NCI-H187 (cell line): ENCODE data around the gene GRM7.
A peak's percentile ranks its signal among the peaks of the same experiment; 100 is the strongest.

ENCODE experiments used
- DNase-seq, 2 experiments: peaks; one replicate each; lab custom pipeline; 2025; lab: John Stamatoyannopoulos, UW

The GRM7 gene

DNA sequence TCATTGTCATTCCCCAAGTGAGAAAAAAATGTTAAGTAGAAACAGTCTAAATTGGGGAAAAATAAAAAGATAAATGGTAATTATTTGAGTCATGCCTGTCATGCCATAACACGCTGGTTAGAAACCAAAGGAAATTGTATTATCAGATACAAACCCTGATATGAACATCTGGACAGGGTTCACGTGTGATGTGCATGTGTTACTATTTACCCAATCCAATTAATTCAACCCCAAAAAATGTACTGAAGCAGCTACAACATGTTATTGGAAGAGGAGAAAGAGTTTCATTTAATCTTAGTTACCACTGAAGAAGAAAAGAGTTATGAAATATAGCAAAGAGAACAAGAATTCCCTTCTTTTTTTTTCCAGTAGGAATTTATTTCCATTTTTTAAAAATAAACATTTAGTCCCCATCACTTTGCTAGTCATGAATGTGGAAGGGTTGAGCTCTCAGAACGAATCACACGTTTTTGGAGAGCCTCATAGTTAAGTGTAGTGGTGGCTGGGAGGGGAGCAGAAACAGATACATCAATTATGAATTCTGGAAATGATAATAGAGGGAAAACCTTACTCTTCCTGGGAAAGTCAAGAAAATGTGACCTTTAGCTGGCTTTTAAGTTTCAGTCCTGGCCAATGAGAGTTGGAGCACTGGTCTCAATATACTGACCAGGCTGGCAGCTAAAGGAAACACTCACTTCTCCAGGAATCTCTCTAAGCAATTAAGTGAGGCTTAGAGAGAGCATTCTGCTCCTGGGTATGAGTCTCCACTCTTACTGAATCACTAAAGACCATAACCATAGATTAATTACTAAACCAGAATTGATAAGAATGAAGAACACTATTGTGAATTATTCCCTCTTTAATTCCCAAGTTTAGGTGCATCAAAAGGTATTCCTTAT lies 796.5 kb downstream of the GRM7 start:
- DNase-seq: no peak

DNA sequence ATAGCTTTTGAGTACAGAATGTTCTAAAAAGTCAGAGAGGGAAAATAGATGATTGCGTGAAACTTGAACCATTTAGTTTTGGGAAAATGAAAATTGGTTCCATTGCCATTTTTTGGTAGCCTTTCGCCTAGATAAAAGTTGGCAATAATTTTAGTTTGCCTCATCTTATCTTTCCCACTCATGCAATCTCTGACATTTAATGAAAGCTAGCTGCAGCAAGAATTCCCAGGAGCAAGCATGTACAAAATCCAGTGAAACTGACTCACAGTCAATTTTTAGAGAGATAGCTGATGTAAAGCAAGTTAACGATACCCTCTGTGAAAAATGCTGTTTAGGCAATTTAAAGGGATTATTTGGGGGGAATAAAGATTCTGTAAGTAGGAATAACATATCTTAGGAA lies 797.4 kb downstream of the GRM7 start:
- no peak for DNase-seq

DNA sequence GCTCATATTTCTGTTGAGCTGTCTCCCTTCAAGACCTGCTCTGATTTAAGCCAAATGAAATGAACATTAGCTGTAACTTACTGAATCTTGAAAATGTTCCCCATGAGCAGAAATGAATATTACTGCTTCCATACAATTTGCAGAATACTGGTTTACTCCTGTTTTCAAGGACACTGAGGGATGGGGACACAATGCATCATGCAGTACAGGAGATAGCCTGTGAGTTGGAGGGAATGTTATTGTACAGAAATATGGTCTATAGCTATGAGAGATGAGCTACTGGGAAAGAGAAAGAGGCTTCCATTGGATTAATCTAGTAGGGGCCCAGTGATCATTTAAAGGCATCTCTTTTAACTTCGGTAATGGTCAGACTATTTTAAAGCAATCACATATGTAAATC lies 798.2 kb downstream of the GRM7 start:
- DNase-seq: no peak

DNA sequence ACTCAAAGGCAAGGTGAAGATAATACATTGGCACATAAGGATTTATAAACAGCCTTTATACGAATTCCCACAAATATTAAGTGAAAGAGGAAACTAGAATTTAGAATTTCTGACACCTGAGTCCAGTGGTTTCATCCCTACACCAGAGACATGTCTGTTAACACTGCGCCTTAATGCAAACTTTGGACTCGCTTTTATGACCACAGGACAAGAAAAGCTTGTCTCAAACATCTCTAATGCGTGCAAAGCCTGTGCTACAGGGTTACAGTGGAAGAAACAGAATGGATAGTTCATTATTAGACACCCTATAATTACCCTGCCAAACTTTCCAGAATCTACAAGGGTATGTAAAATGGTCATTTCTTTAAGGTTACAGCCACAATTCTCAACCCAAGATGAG lies 802.9 kb downstream of the GRM7 start:
- no peak for DNase-seq

DNA sequence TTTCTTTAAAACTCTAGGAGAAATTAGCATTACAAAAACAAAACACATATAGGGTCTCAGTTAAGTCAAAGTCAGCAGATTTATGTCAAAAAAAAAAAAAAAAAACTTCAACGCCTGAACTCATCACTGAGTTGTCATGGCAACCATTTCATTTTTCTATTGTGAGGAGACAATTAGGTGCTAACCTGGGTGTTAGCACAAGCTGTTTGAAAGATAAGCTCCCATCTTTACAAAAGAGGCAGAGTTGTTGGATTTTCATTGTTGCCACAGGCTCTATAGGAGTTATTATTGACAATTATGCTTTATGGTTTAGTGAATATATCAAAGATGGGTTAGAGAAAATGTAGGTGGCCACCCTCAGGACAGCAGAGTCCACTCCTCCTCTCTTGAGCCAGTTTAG lies 806.9 kb downstream of the GRM7 start:
- no peak for DNase-seq

DNA sequence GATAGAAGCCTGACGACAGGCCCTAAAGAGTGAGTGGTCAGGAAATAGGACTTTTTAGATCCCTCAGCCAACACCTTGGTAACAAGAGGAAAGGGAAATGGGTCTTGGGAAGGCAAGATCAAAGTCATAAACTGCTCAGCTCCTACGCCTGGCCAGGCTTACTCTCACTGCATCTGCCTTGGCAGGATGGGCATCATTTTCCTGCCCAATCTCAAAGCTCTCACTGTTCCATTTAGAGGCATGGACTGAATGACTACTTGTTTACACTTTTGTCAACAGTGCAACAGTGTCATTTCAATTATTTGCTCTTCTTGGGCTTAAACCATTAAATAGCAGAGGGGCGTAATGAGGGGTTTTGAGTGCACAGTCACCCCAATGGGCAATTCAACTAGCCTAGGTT lies 808.7 kb downstream of the GRM7 start:
- DNase-seq: no peak

DNA sequence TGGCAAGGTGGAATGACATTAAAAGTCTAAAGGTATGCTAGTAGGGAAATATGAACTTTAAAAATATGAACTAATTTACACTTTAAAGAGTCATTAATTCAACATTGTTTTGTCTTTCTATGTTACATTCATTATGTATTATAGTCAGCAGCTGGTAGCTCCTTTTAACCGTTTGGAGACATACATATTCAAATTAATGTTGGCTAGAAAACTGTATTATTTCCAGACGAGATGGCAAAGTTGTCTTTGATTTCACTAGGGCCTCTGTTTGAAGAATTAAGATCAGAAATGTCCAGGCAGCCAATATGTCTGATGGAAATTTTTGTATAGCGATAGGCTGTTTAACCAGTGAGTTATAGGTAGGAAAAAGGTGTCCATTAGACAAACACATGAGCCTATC lies 817.6 kb downstream of the GRM7 start:
- no peak for DNase-seq

DNA sequence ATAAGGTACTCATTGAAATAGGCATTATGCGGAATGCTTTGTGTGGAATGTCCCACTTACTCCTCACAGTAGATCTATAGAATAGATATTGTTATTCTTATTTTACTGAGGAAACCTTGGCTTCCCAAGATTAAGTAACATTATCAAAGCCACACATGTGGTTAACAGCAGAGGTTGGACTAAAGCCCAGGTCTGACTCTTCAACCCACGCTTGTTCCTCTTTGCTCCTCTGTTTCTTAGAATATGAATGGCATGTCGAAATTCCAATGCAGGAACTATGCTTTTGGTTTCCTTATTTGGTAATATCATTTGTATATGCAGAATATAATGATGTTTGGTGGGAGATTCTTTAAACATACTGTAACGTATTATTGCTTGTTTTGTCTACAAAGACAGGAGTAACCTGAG lies 821.9 kb downstream of the GRM7 start:
- no peak for DNase-seq

DNA sequence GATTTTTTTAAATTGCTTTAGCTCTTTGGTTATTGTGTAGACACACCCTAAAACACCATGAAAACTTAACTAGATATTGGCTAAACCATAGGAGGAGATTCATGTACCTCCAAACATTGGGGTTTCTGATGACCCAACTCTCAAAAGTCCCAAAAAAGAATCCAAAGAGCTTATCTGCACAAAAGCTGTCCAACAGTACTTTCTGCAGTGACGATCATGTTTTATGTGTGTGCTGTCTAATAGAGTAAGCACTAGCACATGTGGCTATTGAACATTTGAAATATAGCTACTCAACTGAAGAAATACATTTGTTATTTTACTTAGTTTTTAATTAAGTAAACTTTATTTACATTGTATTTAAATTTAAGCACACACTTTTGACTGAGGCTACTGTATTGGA lies 822.5 kb downstream of the GRM7 start:
- no peak for DNase-seq

DNA sequence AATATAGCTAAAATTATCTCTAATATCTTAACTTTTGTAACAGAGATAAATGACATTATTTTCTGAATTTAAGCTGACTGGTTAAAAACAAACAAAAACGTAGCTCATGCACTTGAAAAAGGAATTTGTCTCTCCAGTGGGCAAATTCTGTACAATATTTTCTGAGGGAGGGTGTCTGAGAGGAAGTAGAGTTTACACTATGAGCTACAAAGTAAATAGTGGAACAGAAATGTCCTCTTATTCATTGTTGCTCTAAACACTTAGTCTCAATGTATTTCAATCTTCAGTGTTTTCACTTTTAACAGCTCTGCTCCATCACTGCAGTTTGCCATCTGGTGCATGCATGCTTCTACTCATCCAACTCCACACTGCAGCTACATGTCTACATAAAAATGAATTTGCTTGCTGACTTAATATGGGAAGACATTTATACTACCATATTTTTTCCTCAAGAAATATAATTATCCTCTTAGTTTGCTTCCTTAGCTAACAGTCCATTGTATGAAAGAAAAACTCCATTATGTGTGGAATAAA lies 823.3 kb downstream of the GRM7 start:
- no peak for DNase-seq

DNA sequence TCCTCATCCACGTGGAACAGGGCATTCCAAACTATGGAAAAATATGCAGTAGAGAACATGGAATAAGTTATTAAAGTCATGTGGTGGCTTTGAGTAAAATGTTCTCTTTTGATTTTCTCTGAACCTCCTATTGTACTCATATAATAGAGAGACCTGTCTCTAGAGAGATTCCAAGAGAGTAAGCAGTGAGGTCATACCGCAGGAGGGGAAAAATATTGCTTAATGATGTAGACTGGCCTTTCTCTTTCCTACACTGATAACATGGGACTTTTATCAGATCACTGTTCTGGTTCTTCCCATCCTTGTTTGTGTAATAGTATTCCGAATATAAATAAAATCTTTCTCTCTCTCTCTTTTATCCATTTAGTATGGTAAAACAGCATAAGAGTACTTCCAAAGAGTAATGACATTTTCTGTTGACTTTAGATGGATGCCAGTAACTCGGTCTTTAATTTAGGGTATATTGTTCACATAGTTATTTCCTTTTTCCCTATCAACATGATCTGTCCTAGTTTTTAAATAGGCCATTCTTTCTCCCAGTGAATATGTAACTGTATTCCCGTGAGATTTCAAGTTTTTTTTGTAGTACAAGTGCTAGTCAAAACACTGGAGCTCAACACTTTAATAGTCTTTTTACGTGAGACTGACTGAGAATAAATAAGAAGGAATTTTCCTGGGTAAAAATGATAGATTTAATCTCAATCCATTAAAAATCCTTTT lies 826.7 kb downstream of the GRM7 start:
- no peak for DNase-seq

DNA sequence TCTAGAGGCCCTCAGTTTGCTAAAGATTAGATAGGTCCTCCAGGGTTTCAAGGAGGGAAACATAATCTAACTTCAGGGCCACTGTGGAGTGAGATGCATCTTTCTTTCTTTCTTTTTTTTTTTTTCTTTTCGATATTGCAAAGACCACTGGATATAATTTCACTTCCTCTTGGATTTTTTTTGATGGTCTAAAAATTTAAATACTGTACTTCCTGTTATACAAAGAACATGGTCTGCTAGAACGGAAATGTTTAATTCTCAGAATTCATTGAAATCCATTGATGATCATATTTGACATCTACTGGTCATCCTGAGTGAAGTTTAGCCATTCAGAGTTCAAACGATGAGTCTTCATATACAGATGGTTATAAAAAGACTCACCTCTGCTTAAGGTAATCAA lies 832.0 kb downstream of the GRM7 start:
- no peak for DNase-seq

DNA sequence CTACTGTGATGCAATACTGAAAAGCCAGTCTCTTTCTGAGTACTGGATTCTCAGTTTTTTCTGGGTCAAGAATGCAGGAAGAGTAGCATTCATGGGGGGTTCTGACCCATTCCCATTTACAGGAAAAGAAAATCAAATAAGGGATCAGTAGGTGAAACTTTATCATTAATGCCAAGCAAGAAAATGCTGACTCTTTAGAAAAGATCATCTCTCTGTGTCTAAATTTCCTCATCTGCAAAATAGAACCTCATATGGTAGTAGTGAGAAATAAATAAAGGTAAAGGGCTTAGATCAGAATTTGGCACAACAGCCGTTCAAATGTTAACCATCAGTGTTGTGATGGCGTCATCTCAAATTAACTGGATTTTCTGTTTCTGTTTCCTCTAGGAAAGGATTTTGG lies 833.1 kb downstream of the GRM7 start:
- DNase-seq: no peak

DNA sequence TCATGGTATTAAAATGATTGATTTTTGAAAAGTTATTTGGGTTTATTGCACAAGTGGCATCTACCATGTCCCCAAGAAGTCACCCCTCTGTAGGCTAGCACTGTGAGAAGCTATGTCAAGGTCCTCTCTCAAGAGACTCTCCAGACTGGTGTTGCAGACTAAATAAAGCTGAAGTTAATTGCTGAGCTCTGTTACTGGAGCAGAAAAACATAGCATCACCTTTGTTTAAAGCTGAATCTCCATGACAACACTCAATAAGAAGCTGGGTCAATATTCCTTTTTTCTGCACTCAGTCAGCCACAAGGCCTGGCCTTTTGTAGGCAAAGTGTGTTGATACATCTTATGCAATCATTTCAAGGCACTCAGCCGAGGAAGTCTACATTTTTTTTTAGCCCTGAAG lies 834.1 kb downstream of the GRM7 start:
- DNase-seq: no peak

DNA sequence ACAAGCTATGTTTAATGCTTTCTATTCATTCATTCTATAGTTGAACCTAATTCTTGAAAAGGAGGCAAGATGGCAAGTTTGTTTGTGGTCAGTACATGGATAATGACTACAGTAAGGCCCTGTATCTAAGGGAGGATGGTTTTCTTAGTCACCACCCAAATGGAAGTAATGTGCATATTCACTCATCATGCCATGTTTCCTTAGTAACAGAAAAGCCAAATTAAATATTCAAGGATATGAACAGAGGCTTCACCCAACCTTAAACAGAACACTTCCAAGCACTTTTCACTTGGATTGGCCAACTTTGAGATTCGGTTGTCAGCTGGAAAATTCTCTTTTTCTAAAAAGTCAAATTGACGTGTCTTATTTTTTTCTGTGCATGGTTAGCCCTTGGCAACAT lies 835.4 kb downstream of the GRM7 start:
- DNase-seq: no peak

DNA sequence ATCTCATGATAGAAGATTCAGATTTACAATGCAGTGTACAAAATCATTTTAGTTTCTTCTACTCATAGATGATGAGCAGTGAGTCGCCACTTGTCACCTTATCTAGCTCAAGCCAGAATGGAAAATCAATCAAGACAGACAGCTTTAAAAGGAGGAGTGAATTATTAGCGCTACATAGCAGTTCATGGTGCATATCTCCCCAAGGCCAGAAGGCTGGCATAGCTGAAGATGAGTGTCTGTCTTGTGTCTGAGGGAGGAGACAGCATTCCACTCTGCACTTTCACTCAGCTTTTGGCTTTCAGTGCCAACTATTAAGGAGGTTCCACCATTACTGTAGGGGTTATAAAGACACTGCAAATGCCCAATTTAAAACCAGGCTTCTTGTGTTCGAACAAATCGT lies 836.6 kb downstream of the GRM7 start:
- no peak for DNase-seq

DNA sequence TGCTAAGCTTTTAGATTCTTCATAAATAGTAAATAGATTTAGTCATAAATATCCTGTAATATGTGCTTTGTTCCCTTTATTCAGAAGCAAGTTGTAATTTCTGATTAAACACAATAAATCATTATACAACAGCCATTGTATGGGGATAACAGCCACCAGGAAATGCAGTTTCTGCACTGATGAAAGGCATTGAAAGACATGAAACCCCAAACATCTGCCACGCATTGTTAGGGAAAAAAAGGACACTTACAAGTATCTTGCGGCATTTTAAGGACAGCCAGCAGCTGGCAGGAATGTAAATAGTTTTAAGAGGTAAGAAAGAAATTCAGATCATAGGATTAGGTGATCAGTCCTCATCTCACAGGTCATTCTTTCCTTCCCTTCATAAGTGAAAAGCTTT lies 839.6 kb downstream of the GRM7 start:
- DNase-seq: no peak

DNA sequence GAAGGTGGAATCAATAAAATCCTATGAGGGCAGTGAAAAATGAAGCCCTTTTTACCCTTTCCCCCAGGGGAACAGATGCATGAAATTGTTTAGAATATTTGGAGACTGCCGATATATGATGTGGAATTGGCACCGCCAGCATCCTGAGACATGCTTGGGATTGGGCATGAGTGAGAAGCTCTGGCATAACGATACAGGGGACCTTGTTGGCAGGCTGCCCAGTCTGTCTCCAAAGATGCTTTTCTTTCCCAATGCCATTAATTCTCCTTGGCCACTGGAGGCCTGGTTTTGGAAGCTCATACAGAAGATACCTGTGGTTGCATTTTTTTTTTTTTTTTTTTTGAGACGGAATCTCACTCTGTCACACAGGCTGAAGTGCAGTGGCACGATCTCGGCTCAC lies 840.1 kb downstream of the GRM7 start:
- peak; percentile 11 to 41 for DNase-seq

DNA sequence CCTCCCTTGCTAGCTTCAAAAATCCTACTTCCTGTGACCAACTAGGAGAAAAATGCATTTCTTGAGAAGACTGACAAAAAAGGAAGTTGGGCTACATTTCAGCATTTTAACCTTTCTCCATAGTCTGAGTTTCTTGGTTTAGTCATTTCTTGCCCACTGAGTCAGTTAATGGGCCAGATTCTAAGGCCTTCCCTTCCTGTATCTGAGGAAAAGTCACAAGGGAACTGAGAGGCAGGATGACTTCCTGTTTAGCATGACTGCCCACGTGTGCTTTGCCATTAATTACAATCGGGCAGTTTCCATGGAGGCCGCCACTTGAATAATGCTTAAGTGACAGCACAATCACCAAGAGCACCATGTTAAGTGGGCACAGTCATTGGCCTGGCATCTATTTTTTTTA lies 846.3 kb downstream of the GRM7 start:
- DNase-seq: no peak

DNA sequence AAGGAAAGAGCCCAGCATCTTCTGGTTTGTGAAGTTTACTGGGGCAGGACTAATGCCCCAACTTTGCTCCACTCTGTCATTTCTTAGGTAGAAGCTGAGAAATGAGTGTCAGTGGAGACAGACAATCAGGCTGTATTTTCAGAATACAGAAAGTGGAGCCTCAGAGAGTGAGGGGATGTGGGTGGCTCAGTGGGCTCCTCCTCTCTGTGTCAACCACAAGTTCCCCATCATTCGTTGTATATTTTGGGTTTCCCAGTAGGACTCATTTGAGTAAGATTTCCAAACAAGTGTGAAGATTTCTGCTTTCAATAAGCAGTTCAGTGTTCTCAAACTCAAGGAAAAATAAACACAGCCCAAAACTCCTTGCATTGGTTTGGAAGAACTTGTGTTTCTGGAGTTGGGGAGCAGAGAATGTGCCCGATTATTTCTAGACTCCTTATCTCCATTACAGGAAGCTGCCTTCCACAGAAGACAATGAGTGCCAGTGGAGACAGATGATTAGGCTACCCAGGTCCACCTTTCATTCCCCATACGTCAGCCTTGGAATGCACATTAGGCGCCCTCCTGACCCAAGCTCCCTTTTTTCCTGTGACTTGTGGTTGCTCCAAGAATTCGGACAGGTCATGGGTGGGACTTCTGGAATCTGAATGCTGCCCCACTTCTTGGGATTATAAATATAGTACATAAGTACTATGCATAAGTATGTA lies 848.6 kb downstream of the GRM7 start:
- no peak for DNase-seq

DNA sequence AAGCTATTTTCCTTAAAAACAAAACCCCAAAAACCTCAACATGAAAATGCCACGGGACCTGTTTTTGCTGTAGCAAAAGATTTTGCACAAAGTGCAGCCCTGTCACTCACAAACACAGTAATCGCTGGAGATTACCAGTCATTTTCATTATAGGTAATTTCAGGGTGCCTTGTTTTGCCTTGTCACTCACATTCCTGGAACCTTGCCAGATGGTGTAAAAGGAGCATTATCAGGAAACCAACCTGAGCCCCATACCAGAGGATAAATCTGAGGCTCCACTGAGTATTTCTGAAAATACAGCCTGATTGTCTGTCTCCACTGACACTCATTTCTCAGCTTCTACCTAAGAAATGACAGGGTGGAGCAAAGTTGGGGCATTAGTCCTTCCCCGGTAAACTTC lies 849.4 kb downstream of the GRM7 start:
- DNase-seq: no peak

DNA sequence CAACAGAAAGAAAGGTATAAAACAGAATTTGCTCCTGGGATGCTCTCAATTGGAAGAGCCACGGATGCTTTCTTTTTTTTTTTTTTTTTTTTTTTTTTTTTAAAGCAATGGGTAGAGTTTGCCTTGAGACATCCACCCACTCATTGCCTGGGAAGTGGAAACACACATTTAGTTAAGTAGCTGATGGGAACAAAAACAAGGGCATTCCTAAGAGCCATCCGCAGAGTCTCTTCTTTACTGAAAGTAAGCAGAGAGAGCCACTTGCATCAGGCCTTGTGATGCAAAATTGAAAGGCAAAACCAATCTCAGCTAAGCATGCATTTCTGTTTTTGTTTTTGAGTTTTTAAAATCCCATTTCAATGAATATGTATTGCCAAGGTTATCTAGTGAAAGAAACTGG lies 852.8 kb downstream of the GRM7 start:
- DNase-seq: no peak
